ENCODE measurements around the gene CLEC7A. TPM values are rescaled to one million over a fixed set of nuclear protein-coding genes. Genes with fewer than 3 reads are reported as not detected.

The CLEC7A gene
- total RNA-seq, 1 experiment from 2014 or later = not detected

- Mint-ChIP-seq H3K9me3 (ENCODE audit: unreplicated experiment) (no peaks in the 10 kb centered on the region), H3K27me3 (ENCODE audit: insufficient read depth, unreplicated experiment) (peaks cover 16% of the 10 kb centered on the region), H3K27ac (ENCODE audit: unreplicated experiment) (no peak overlapping the region), H3K4me1 (ENCODE audit: low read depth, unreplicated experiment) (no peaks in the 10 kb centered on the region), H3K4me3 (ENCODE audit: unreplicated experiment) (no peak overlapping the region), H3K36me3 (ENCODE audit: insufficient read depth, unreplicated experiment) (no peaks in the 10 kb centered on the region)
- BruUV-seq (replicated peaks) = no TSS peak
- intact Hi-C loops (cut with micrococcal nuclease; ENCODE audit: unreplicated experiment) = no loop called here
- TF ChIP-seq, protein P1, sequence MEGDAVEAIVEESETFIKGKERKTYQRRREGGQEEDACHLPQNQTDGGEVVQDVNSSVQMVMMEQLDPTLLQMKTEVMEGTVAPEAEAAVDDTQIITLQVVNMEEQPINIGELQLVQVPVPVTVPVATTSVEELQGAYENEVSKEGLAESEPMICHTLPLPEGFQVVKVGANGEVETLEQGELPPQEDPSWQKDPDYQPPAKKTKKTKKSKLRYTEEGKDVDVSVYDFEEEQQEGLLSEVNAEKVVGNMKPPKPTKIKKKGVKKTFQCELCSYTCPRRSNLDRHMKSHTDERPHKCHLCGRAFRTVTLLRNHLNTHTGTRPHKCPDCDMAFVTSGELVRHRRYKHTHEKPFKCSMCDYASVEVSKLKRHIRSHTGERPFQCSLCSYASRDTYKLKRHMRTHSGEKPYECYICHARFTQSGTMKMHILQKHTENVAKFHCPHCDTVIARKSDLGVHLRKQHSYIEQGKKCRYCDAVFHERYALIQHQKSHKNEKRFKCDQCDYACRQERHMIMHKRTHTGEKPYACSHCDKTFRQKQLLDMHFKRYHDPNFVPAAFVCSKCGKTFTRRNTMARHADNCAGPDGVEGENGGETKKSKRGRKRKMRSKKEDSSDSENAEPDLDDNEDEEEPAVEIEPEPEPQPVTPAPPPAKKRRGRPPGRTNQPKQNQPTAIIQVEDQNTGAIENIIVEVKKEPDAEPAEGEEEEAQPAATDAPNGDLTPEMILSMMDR (IDR thresholded peaks at IDR 0.05; ENCODE audit: insufficient read depth in 1 of 2, low read depth in 1 of 2, low read length in 1 of 2, severe bottlenecking in 1 of 2, unreplicated experiment in 1 of 2) = no peak
- Histone ChIP-seq H3K27me3 (replicated peaks; ENCODE audit: control insufficient read depth, insufficient read depth, low read length) (no peaks in the 10 kb centered on the region), H3K4me3 (ENCODE audit: low read depth, low read length) (no peak overlapping the region), H3K4me1 (no peaks in the 10 kb centered on the region), H3K36me3 (ENCODE audit: control insufficient read depth, insufficient read depth, low read length) (no peaks in the 10 kb centered on the region), H3K9me3 (no peaks in the 10 kb centered on the region)
- no peak for DNase-seq
- ChIA-PET CTCF (no interaction called here), POLR2A (no interaction called here)
Observed at GRCh38 chr12:10132850-10133370, 2.9 kb upstream of the CLEC7A start.

- H3K27ac Mint-ChIP-seq (ENCODE audit: unreplicated experiment) = no peak overlapping the region
Observed at GRCh38 chr12:10131111-10131690, 1.2 kb upstream of the CLEC7A start.

DNA sequence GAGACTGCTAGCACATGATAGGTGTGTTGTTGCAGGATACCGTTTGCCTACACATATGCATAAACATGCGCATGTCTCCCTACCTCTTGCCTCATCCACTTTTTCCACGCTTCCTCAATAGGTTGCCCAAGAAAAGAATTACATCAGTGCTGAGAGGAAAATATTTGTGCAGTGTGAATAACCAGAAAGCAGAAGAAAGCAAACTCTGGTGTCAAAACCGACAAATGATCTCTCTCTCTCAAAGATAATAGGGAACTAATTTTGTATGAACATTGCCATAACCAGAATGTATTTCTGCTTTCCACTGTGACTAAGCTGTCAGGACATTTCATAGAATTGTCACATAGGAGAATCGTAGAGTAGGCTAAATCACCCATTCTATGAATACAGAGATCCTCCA is 1.3 kb downstream of the CLEC7A start:
- no peak overlapping the region for H3K4me3 Mint-ChIP-seq (ENCODE audit: unreplicated experiment)
- TF ChIP-seq, protein P1 (IDR thresholded peaks at IDR 0.05; ENCODE audit: insufficient read depth in 1 of 2, low read depth in 1 of 2, low read length in 1 of 2, severe bottlenecking in 1 of 2, unreplicated experiment in 1 of 2) = no peak
- no TSS peak for BruUV-seq (replicated peaks)
- no peaks in the 10 kb centered on the region for H3K4me1 ChIP-seq
- no peak overlapping the region for H3K27ac Mint-ChIP-seq (ENCODE audit: unreplicated experiment)
- no peaks in the 10 kb centered on the region for H3K36me3 Mint-ChIP-seq (ENCODE audit: insufficient read depth, unreplicated experiment)
- no peaks in the 10 kb centered on the region for H3K9me3 ChIP-seq
- H3K27me3 Mint-ChIP-seq (ENCODE audit: insufficient read depth, unreplicated experiment) = peaks cover 27% of the 10 kb centered on the region
- no peaks in the 10 kb centered on the region for H3K9me3 Mint-ChIP-seq (ENCODE audit: unreplicated experiment)
- DNase-seq = no peak
- CTCF ChIA-PET = no interaction called here
- H3K4me1 Mint-ChIP-seq (ENCODE audit: low read depth, unreplicated experiment) = no peaks in the 10 kb centered on the region
- intact Hi-C loops (cut with micrococcal nuclease; ENCODE audit: unreplicated experiment) = no loop called here
- no peaks in the 10 kb centered on the region; the same call in 1 of the 2 replicates for H3K27me3 ChIP-seq (replicated peaks; ENCODE audit: control insufficient read depth, insufficient read depth, low read length)
- H3K4me3 ChIP-seq (ENCODE audit: low read depth, low read length) = no peak overlapping the region
- H3K36me3 ChIP-seq (ENCODE audit: control insufficient read depth, insufficient read depth, low read length) = no peaks in the 10 kb centered on the region
- POLR2A ChIA-PET = no interaction called here

More at GRCh38 chr12:10131111-10131690, 1.2 kb upstream of the CLEC7A start:
- no TSS peak for BruUV-seq (replicated peaks)
- Mint-ChIP-seq H3K36me3 (ENCODE audit: insufficient read depth, unreplicated experiment) (no peaks in the 10 kb centered on the region), H3K4me1 (ENCODE audit: low read depth, unreplicated experiment) (no peaks in the 10 kb centered on the region), H3K4me3 (ENCODE audit: unreplicated experiment) (no peak overlapping the region), H3K9me3 (ENCODE audit: unreplicated experiment) (no peaks in the 10 kb centered on the region), H3K27me3 (ENCODE audit: insufficient read depth, unreplicated experiment) (peaks cover 23% of the 10 kb centered on the region)
- H3K4me1 ChIP-seq = no peaks in the 10 kb centered on the region
- intact Hi-C loops (cut with micrococcal nuclease; ENCODE audit: unreplicated experiment) = no loop called here
- no peak overlapping the region for H3K4me3 ChIP-seq (ENCODE audit: low read depth, low read length)
- H3K9me3 ChIP-seq = no peaks in the 10 kb centered on the region
- no peaks in the 10 kb centered on the region for H3K36me3 ChIP-seq (ENCODE audit: control insufficient read depth, insufficient read depth, low read length)
- TF ChIP-seq, protein P1 (IDR thresholded peaks at IDR 0.05; ENCODE audit: insufficient read depth in 1 of 2, low read depth in 1 of 2, low read length in 1 of 2, severe bottlenecking in 1 of 2, unreplicated experiment in 1 of 2) = no peak
- ChIA-PET POLR2A (no interaction called here), CTCF (interaction anchor here (0.6 kb wide), 1 partner anchor 383 kb away, joined by 3 read pairs; no protein-coding TSS in a partner anchor)
- H3K27me3 ChIP-seq (replicated peaks; ENCODE audit: control insufficient read depth, insufficient read depth, low read length) = no peaks in the 10 kb centered on the region; the same call in 1 of the 2 replicates
- DNase-seq = no peak

Measured in Caco-2 (cell line).